CD14-positive monocyte (primary cell): Measurements from ENCODE around the gene POLRMT. TPM values are rescaled to one million over a fixed set of nuclear protein-coding genes. Genes with fewer than 3 reads are reported as not detected.

Experiments used
- DNase-seq, 3 donors: peaks; one replicate each; pipeline ENCODE4 v3.0.0-alpha.2; 2011 to 2022
- H2AFZ ChIP-seq: 2 replicates; pipeline ENCODE4 v1.6.0; 2012; ENCODE audit warnings: mild to moderate bottlenecking, low read depth, low read length, inconsistent platforms; ENCODE audit not compliant: insufficient read depth, poor library complexity, severe bottlenecking
- H3K27ac ChIP-seq, 2 donors: 1 replicate in 1 of 2; 2 replicates in 1 of 2; pipeline ENCODE4 v1.5.1; 2012 to 2013; ENCODE audit warnings: low read length in 2 of 2, control low read depth in 1 of 2, inconsistent platforms in 1 of 2, low read depth in 1 of 2, mild to moderate bottlenecking in 1 of 2
- H3K27me3 ChIP-seq, 2 donors: one replicate each; pipeline versions ENCODE4 v1.6.0 to v1.6.1; 2011 to 2013; ENCODE audit warnings: low read length in 2 of 2; ENCODE audit not compliant: control insufficient read depth in 2 of 2, insufficient read depth in 2 of 2
- H3K36me3 ChIP-seq, 2 donors: replicated peaks in 1 of 2; 1 replicate in 1 of 2; 2 replicates in 1 of 2; pipeline versions ENCODE4 v1.5.1 to v1.6.1; 2012 to 2013; ENCODE audit warnings: low read length in 2 of 2, control low read depth in 1 of 2, inconsistent platforms in 1 of 2, mild to moderate bottlenecking in 1 of 2; ENCODE audit not compliant: insufficient read depth in 2 of 2, control insufficient read depth in 1 of 2
- H3K4me1 ChIP-seq, 2 donors: 1 replicate in 1 of 2; 2 replicates in 1 of 2; pipeline versions ENCODE4 v1.5.1 to v1.6.1; 2012 to 2013; ENCODE audit warnings: low read length in 2 of 2, control low read depth in 1 of 2, inconsistent platforms in 1 of 2, mild to moderate bottlenecking in 1 of 2, moderate library complexity in 1 of 2; ENCODE audit not compliant: insufficient read depth in 2 of 2, control insufficient read depth in 1 of 2
- H3K4me2 ChIP-seq: replicated peaks from 2 replicates; pipeline ENCODE3; 2012; ENCODE audit warnings: low read length, moderate library complexity, mild to moderate bottlenecking; ENCODE audit not compliant: poor library complexity, severe bottlenecking; ENCODE audit errors: extremely low read depth
- H3K4me3 ChIP-seq, 3 experiments: fragments of 200-600 bp in 1 of 3; sonication (generic) in 1 of 3; replicated peaks in 1 of 3; 1 replicate in 2 of 3; 2 replicates in 1 of 3; pipeline ENCODE4 v1.5.1; 2011 to 2013; ENCODE audit warnings: low read length in 3 of 3, mild to moderate bottlenecking in 3 of 3, control low read depth in 2 of 3, low read depth in 2 of 3, inconsistent platforms in 1 of 3, moderate library complexity in 1 of 3
- H3K79me2 ChIP-seq: 2 replicates; pipeline ENCODE4 v1.6.0; 2012; ENCODE audit warnings: mild to moderate bottlenecking, control low read depth, inconsistent platforms, low read length, moderate library complexity; ENCODE audit not compliant: insufficient read depth
- H3K9ac ChIP-seq: 2 replicates; pipeline ENCODE4 v1.6.0; 2017; ENCODE audit warnings: low read length, mild to moderate bottlenecking; ENCODE audit not compliant: insufficient read depth, poor library complexity, severe bottlenecking
- H3K9me3 ChIP-seq, 2 donors: replicated peaks in 1 of 2; 1 replicate in 1 of 2; 2 replicates in 1 of 2; pipeline versions ENCODE4 v1.5.1 to v1.6.1; 2012 to 2013; ENCODE audit warnings: low read length in 2 of 2, control low read depth in 1 of 2; ENCODE audit not compliant: control insufficient read depth in 1 of 2, insufficient read depth in 1 of 2
- H4K20me1 ChIP-seq: 2 replicates; pipeline ENCODE4 v1.6.0; 2012; ENCODE audit warnings: mild to moderate bottlenecking, low read length, control low read depth, moderate library complexity; ENCODE audit not compliant: insufficient read depth
- H3K27ac Mint-ChIP-seq, 7 donors: one replicate each; pipeline ENCODE4 v1.8.0; 2020; ENCODE audit warnings: mild to moderate bottlenecking in 7 of 7, mixed read lengths in 7 of 7, moderate library complexity in 6 of 7, inconsistent platforms in 2 of 7
- H3K27me3 Mint-ChIP-seq, 3 donors: one replicate each; pipeline ENCODE4 v1.8.0; 2021 to 2022; ENCODE audit warnings: low read depth in 3 of 3, mild to moderate bottlenecking in 3 of 3, mixed read lengths in 3 of 3, moderate library complexity in 3 of 3, inconsistent platforms in 1 of 3
- H3K36me3 Mint-ChIP-seq, 2 donors: one replicate each; pipeline ENCODE4 v1.8.0; 2020; ENCODE audit warnings: mixed read lengths in 2 of 2, inconsistent platforms in 1 of 2, mild to moderate bottlenecking in 1 of 2
- H3K4me1 Mint-ChIP-seq: one replicate; pipeline ENCODE4 v1.8.0; 2020; ENCODE audit warnings: mild to moderate bottlenecking, mixed read lengths
- H3K4me3 Mint-ChIP-seq, 2 donors: one replicate each; pipeline ENCODE4 v1.8.0; 2020; ENCODE audit warnings: mild to moderate bottlenecking in 2 of 2, mixed read lengths in 2 of 2, moderate library complexity in 1 of 2
- H3K9me3 Mint-ChIP-seq, 7 donors: one replicate each; pipeline ENCODE4 v1.8.0; 2020 to 2022; ENCODE audit warnings: mixed read lengths in 7 of 7, mild to moderate bottlenecking in 6 of 7, moderate library complexity in 6 of 7, inconsistent platforms in 2 of 7
- WGBS: methylation state at CpG from one replicate; pipeline ENCODE4 v1.1.5; 2013; ENCODE audit warnings: missing lambda C conversion rate; ENCODE audit not compliant: insufficient coverage; 5-methylcytosine and 5-hydroxymethylcytosine counted together
- intact Hi-C, 2 donors: fragments of 100-400 bp; cut with micrococcal nuclease; formaldehyde crosslinking; loops; one replicate each; pipeline versions ENCODE4 v1.15.0 to v1.15.1; 2023
- polyA plus RNA-seq, 3 donors: library from polyadenylated mRNA; depleted of rRNA in 1 of 3; unstranded in 2 of 3; stranded (reverse) in 1 of 3; fragments of 300-500 nt in 2 of 3; fragments of >200 nt in 1 of 3; fragmentation: Illumina TruSeq in 2 of 3; gene quantifications; 1 replicate in 2 of 3; 2 replicates in 1 of 3; pipeline ENCODE4 v1.2.3, GENCODE V29; 2012 to 2021
- TF ChIP-seq, protein P1 (sequence below): fragments of 200-600 bp; IDR thresholded peaks from one replicate; pipeline ENCODE4 v1.8.0; 2022; ENCODE audit warnings: antibody characterized with exemption, mild to moderate bottlenecking

POLRMT gene
- polyA plus RNA-seq, 3 donors, result 16.2 to 40.5 (median 17.6) TPM

- H3K79me2 ChIP-seq, result peaks cover 17% of the 10 kb centered on the region
- TF ChIP-seq, protein P1, sequence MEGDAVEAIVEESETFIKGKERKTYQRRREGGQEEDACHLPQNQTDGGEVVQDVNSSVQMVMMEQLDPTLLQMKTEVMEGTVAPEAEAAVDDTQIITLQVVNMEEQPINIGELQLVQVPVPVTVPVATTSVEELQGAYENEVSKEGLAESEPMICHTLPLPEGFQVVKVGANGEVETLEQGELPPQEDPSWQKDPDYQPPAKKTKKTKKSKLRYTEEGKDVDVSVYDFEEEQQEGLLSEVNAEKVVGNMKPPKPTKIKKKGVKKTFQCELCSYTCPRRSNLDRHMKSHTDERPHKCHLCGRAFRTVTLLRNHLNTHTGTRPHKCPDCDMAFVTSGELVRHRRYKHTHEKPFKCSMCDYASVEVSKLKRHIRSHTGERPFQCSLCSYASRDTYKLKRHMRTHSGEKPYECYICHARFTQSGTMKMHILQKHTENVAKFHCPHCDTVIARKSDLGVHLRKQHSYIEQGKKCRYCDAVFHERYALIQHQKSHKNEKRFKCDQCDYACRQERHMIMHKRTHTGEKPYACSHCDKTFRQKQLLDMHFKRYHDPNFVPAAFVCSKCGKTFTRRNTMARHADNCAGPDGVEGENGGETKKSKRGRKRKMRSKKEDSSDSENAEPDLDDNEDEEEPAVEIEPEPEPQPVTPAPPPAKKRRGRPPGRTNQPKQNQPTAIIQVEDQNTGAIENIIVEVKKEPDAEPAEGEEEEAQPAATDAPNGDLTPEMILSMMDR, result no peak
- WGBS, result 97% methylated on average over 14 of the region's 27 CpGs
- H3K9me3 Mint-ChIP-seq, result peaks cover 0 to 3% (median 0%) of the 10 kb centered on the region in 7 donors
- H2AFZ ChIP-seq, result no peak overlapping the region
- no peak overlapping the region for H3K9ac ChIP-seq
- H3K27ac ChIP-seq, result no peak overlapping the region
- peaks cover 2 to 23% of the 10 kb centered on the region in 2 donors for H3K27me3 ChIP-seq
- peaks cover 7% of the 10 kb centered on the region for H3K4me1 Mint-ChIP-seq
- peaks cover 58% of the 10 kb centered on the region for H4K20me1 ChIP-seq
- H3K36me3 ChIP-seq, result peaks cover 37 to 47% of the 10 kb centered on the region in 2 donors
- H3K27ac Mint-ChIP-seq, result peak overlapping the region in 2 of 7 donors; percentile 50 to 64
- intact Hi-C loops, result loop anchor here in 1 of 2 donors (5.0 kb wide), 1 partner anchor 149 kb away; no protein-coding TSS in a partner anchor
- H3K4me3 Mint-ChIP-seq, result no peak overlapping the region
- no peak overlapping the region for H3K4me2 ChIP-seq
- no peak for DNase-seq
- H3K4me3 ChIP-seq, result no peak overlapping the region
- H3K36me3 Mint-ChIP-seq, result peaks cover 16 to 39% of the 10 kb centered on the region in 2 donors
- H3K9me3 ChIP-seq, result no peaks in the 10 kb centered on the region
- H3K27me3 Mint-ChIP-seq, result peaks cover 22 to 31% (median 27%) of the 10 kb centered on the region in 3 donors
- H3K4me1 ChIP-seq, result no peaks in the 10 kb centered on the region
These were observed 50.0 kb downstream of the POLRMT start for GRCh38 chr19:583198-583967.

GRCh38 chr19:582497-583197, 50.7 kb downstream of the POLRMT start:
- no peak overlapping the region for H3K9ac ChIP-seq
- Mint-ChIP-seq H3K4me1 (peaks cover 3% of the 10 kb centered on the region), H3K9me3 (peaks cover 0 to 2% (median 0%) of the 10 kb centered on the region in 7 donors), H3K4me3 (no peak overlapping the region), H3K36me3 (peaks cover 18 to 42% of the 10 kb centered on the region in 2 donors), H3K27me3 (peaks cover 16 to 24% (median 20%) of the 10 kb centered on the region in 3 donors), H3K27ac (no peak overlapping the region)
- peaks cover 40 to 47% of the 10 kb centered on the region in 2 donors for H3K36me3 ChIP-seq
- H3K79me2 ChIP-seq, result peaks cover 25% of the 10 kb centered on the region
- no peak for DNase-seq
- intact Hi-C loops, result loop anchor here in 1 of 2 donors (5.0 kb wide), 1 partner anchor 150 kb away; no protein-coding TSS in a partner anchor
- TF ChIP-seq, protein P1, result no peak
- peaks cover 66% of the 10 kb centered on the region for H4K20me1 ChIP-seq
- H3K9me3 ChIP-seq, result no peaks in the 10 kb centered on the region
- H3K27me3 ChIP-seq, result peaks cover 0 to 15% of the 10 kb centered on the region in 2 donors
- H3K4me1 ChIP-seq, result no peaks in the 10 kb centered on the region
- no peak overlapping the region for H3K4me2 ChIP-seq
- no peak overlapping the region for H3K4me3 ChIP-seq
- H2AFZ ChIP-seq, result no peak overlapping the region
- WGBS, result 85% methylated on average over 10 of the region's 31 CpGs
- H3K27ac ChIP-seq, result no peak overlapping the region
